Stimulated activated CD4-positive, alpha-beta T cell treated with anti-CD3 and anti-CD28 coated beads, Interleukin-2, amount 100 ng/mL, for 48 hours (primary cell): Measurements from ENCODE around the gene CFAP61.
"Not testable (repeated sequence)": the region's sequence is repeated elsewhere in the genome, so short reads cannot be mapped to it uniquely, and the experiment has no call there.

Source experiments
- DNase-seq, 2 donors: peaks; one replicate each; pipeline ENCODE4 v3.0.0-alpha.2; 2020

The CFAP61 gene

DNA sequence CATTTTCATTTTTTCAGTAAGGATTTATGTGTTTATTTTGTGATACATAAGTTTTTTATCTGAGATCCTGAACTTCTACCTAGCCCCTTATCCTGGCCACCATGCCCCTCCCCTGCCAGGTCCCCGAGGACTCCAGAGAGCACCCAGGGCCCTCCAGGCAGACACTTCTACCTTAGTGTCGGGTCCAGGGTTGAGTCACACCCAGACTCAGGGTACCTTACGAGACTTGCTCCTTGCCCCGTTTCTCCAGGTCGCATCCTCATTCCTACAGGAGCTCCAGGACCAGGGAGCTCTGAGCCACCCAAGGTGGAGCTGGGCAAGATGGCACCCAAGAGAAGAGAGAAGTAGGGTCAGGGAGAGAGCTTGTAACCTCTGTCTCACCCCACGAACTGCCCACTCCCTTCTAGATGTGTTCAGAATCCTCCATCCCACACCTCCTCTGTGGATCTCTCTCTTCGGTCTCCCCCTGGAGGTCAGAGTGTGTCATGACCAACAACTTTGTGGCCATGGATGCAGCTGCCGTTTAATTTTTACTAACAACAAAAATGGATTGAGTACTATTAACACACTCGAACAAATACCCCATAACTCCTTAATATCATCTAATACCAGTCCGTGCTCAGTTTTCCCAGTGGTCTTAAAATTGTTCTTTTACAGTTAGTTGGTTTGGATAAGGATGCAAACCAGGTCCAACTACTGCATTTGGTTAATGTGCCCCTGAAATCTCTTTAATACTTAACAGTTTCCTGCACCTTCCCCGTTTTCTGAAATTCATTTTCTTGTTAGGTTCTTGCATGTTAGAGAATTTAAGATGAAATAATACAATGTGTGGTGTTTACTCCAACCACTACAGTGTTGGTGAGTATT is 185.0 kb downstream of the CFAP61 start:
- DNase-seq: peak; percentile 12 to 21

DNA sequence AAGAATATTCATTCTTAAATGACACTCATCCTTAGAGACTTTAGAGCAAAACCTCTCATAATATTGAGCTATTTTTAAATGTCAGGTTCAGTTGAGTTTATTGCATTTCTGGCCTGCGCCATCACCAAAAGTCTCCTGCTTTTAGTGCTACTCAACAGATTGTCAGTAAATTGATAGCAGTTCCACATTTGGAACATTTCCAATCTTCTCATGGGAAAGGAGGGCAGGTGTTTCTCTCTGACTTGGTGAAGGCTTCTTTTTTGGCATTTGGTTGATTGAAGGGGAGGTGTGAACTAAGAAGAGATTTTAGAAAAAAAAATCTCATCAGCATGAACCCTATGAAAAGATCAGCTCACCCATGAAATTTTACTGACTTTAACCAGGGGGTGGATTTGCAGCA is 189.6 kb downstream of the CFAP61 start:
- DNase-seq: no peak

GRCh38 chr20:20244384-20244783 is 192.1 kb downstream of the CFAP61 start:
- not testable (repeated sequence) for DNase-seq

- no peak for DNase-seq
Measured at GRCh38 chr20:20246996-20247633, 194.8 kb downstream of the CFAP61 start.

- no peak for DNase-seq
Measured at GRCh38 chr20:20248620-20249200, 196.4 kb downstream of the CFAP61 start.

GRCh38 chr20:20251317-20251716 is 199.0 kb downstream of the CFAP61 start:
- no peak for DNase-seq

DNA sequence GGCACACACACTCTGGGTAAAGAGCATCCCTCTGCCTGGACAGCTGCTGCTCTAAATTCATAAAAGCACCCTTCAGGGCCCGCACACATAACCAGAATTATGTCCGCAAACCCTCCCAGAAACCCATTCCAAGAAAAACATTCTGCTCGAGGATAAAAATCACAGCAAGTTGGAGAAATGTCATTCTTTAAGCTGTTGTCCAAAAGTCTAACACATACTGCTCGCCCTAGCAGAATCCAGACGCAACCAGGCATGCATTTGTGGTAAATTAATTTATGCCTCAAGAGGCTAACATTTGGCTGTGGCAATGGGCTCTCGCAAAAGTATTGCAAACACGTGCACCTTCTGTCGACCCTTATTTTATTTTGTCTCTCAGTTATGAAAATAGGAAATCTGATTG is 199.5 kb downstream of the CFAP61 start:
- DNase-seq: no peak

DNA sequence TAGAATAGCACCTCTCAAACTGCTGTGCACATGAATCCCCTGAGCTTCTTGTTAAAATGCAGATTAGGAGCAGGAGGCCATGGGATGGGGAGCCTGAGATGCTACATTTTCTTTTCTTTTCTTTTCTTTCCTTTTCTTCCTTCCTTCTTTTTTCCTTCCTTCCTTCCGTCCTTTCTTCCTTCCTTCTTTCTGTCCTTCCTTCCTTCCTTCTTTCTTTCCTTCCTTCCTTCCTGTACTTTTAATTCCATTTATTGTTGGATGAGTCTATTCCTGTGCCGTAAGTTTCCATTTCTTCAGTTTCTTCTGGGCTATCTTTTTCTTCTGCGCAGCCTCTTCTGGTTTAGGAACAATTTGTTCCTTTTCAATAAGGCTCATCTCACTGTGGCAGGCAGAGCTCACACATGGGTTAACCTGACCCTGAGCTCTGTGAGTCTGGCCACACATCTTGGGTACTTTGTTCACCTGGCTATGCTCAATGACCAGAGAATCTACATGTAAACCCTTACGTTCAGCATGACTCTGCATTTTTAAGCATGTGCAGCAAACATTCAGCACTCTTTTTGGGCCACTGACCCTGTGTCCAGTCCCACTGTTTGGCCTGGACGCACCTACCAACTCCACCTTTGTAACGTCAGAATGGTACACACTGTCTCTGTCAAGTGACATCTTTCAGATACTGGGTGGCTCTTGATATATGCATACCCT is 200.9 kb downstream of the CFAP61 start:
- no peak for DNase-seq

DNA sequence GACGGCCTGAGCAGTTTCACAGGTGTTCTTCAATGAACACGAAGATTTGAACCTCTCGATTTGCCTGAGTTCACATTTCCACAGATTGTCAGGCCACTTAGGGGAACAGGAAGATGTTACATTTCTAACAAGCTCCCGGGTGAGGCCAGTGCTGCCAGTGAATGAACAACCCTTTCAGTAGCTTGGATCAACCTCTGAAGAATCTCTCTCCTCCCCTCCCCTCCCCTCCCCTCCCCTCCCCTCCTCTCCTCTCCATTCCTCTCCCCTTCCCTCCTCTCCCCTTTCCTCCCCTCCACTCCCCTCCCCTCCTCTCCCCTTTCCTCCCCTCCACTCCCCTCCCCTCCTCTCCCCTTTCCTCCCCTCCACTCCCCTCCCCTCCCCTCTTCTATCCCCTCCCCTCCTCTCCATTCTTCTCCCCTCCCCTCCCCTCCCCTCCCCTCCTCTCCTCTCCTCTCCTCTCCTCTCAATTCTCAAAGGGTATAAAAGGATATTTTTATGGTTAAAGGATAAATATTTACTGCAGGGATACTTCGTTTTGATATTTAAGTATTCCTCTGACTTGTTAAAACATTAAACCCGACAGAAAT is 201.5 kb downstream of the CFAP61 start:
- no peak for DNase-seq

DNA sequence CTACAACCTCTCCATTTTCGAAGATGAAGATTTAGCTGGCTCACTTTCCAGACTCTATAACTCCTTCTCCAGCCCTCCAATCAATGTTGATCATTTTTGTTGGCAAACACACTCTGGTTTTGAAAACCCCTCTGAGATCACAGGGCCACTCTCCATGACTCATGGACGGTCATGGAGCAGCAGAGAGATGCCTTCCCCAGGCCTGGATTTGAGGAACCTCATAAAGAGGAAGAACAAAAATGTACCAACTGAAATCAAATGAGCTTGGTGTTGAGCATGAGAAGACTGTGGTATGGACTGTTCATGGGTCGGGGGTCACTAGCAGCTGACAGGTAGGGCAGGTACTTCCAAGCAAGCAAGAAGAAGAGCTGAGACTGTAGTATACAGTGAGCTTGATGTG is 202.8 kb downstream of the CFAP61 start:
- DNase-seq: no peak

DNA sequence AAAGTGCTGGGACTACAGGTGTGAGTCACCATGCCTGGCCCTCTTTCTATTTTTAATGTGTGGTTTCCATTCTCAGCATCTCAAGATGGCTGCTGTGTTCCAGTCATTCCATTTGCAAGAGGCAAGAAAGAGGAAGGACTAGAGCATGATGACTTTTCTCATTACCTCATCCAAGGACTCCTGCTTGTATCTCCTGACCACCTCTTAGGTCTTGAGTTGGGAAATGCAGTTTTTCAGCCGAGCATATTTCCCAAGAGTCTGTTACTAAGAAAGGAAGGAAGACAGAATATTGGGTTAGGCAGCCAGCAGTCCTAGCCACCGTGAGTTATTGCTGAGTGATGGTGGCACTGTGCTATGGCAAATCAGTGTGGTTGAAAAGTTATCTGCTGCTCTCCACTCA is 207.2 kb downstream of the CFAP61 start:
- no peak for DNase-seq

DNA sequence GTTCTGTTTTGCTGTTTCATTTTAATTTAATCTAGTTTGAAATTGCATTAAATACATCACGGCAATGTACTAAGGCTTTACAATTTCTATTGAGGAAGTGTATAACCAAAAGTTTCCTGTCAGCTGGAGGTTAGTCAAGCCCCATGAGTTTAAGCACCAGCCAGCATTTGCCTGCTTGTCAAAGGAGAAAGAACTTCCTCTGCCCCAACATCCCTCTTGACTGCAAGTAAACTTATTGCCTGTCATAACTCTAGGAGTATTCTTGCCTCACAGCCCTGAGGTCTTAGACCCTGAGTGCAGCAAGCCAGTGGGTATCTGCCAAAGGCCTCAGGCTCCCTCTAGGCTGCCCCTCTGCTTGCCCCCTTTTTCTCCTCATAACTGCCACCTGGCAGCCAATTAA is 208.8 kb downstream of the CFAP61 start:
- no peak for DNase-seq

- DNase-seq: no peak
Measured at GRCh38 chr20:20265210-20265609, 212.9 kb downstream of the CFAP61 start.

- no peak for DNase-seq
Measured at GRCh38 chr20:20266552-20266951, 214.2 kb downstream of the CFAP61 start.

GRCh38 chr20:20267685-20268370 is 215.5 kb downstream of the CFAP61 start:
- no peak for DNase-seq

DNA sequence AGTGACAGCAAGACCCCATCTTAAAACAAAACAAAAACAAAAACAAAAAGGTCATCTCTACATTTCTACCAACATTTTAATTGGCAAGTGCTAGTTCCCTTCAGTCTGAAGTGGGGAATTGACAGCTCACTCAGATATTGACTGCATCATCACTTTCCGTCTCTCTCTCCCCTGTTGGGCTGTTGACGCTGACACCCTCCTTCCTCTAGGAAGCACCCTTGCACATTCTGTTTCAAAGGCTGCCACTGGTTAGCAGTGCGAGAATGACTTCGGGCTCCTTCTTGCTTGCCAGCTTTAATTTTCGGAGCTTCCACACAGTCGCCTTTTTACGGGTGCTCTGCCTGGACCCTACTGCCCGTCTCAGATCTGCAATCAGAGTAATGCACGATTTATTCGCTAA is 218.9 kb downstream of the CFAP61 start:
- DNase-seq: no peak

DNA sequence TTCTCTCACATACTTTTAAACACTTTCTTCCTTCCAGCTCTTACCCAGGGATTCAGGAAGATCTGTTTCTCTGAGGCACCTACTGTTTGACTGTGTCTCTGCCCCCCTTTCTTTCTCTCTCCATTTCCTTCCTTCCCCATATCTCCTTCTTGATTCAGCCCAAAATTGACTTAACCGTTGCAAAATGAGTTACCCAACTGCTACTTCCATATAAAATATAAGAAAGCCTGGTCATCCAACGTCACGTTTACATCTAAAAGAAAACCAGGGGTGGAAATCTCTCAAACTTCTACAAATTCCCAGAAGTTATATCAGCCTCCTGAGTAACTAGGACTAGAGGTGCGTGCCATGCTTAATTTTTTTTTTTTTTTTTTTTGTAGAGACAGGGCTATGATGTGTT is 220.4 kb downstream of the CFAP61 start:
- no peak for DNase-seq

DNA sequence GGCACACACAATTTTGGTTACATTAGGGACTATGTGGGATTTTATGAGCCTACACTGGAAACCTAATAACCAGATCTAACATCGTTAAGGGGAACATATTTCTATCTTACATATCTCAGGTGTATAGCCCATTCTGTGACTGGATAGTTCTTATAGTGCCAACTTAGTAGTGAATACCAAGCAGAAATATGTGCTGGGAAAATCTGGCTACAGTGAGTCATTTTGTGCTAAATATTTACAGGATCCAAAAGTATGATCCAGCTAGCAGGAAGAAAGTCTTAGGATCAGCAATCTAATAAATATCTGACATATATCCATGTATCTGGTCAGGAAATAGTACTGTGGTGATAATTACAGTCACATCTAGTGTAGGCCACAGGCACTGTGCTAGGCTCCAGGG is 221.0 kb downstream of the CFAP61 start:
- no peak for DNase-seq

- no peak for DNase-seq
Measured at GRCh38 chr20:20274821-20275220, 222.5 kb downstream of the CFAP61 start.

- no peak for DNase-seq
Measured at GRCh38 chr20:20275636-20276035, 223.3 kb downstream of the CFAP61 start.

DNA sequence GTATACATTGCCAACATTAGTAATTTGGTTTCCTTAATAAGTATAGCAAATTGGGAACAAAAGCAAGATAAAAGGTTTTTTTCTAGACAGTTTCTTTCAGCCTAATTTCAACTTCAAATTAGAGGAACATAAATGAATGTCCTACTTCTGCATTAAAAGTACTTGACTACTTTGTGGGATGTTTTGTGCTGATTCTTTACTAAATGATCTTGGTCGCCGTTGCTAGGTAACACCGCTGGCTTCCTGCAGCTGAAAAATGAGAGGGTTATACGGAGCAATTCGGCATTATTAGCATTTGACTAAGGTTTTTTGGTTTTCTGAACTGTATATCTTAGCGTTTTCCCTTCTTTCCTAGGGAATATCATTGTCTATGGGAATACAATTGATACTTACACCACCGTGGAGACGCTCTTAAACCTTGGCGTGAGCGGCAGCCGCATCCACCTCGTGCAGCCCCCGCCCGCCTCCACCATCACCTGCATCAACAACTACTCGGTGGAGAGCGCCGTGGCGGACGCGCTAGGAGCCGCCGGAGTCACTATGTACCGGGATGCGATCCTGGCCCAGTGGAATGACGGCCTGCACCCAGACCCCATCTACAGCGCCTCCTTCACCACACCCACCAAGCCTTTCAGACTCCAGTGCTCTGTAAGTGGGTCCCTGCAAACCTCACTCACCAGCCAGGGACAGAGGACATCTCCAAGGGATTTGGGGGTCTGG is 224.6 kb downstream of the CFAP61 start:
- DNase-seq: no peak

DNA sequence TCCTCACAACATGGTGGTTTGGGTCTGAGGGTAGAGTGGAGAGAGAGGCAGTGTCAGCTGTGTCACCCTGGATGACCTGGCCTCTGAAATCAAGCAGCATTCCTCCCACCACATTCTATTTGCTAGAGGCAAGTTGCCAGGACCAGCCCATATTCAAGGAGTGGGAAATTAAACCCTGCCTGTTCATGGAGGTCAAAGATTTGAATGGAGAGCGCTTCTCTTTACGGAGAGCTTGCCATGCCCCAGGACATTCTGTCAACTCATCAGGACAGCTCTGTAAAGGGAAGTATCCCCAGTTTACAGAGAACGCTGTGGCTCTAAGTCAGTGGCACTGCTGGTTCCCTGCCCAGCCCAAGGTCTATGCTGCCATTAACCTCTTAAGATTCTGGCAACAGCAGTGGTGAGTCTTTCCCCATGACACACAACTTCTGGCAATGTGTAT is 225.6 kb downstream of the CFAP61 start:
- DNase-seq: no peak
